ENCODE measurements around the gene GMCL1.

GMCL1 gene

DNA sequence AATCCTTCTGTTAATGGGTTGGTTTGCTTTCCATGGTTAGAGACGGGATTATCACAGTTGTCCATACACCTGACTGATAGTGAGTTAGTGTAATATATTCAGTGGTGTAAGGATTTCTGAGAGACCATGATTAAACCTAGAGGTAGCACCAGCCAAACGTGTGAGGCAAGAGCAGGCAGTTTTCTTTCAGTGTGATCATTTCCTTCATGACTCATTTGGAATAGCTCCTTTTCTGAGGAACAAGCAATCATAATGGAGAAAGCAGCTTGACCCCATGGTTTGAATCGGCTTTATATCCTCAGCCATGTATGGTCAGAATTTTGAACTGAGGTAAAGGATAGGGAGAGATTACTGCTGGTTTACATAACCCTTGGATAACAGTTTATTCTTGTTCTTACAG, 88.4 kb downstream of the GMCL1 start:
- no peak overlapping the region for H3K9ac ChIP-seq
- H3K36me3 ChIP-seq: 0 out of 2 replicates have a peak, but pooled peaks cover 5% of the 10 kb centered on the region
- peaks cover 32% of the 10 kb centered on the region for H3K27me3 ChIP-seq
- peaks cover 16% of the 10 kb centered on the region for H3K4me1 ChIP-seq
- H4K20me1 ChIP-seq: peaks cover 19% of the 10 kb centered on the region
- no peak overlapping the region for H3K4me3 ChIP-seq
- no peaks in the 10 kb centered on the region for H3K9me3 ChIP-seq
- H3K27ac ChIP-seq: no peak overlapping the region
- no peak for TF ChIP-seq Cebpa-rat (IDR thresholded peaks at IDR 0.05)
- H3K4me2 ChIP-seq: no peak overlapping the region

GRCh38 chr2:69918401-69918800, 88.9 kb downstream of the GMCL1 start:
- H3K9me3 ChIP-seq: no peaks in the 10 kb centered on the region

DNA sequence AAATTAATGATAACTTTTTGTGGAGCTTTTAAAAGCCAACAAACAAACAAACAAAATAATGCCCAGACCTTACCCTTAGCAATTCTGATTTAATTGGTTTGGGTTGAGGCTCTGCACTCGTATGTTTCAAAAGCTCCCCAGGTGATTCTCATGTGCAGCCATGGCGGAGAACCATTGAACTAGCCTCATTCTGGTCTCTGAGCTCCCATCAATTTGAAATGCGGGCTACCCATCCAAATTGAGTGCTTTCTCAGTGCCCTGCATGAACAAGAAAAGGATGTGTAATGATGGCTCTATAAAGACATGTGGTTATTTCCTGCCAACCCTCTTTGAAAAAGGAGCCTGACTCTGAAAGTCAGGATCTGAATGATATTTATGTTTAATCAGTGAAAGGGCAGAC, 93.7 kb downstream of the GMCL1 start:
- Histone ChIP-seq H3K9ac (no peak overlapping the region), H3K27ac (no peak overlapping the region), H3K4me1 (no peaks in the 10 kb centered on the region), H3K4me2 (no peak overlapping the region), H3K36me3 (0 out of 2 replicates have a peak, but pooled peaks cover 5% of the 10 kb centered on the region), H3K9me3 (no peaks in the 10 kb centered on the region), H3K4me3 (no peak overlapping the region), H3K27me3 (no peaks in the 10 kb centered on the region), H4K20me1 (no peaks in the 10 kb centered on the region)
- TF ChIP-seq Cebpa-rat (IDR thresholded peaks at IDR 0.05): no peak

More at GRCh38 chr2:69918401-69918800, 88.9 kb downstream of the GMCL1 start:
- no peak overlapping the region for H3K9ac ChIP-seq
- no peak for TF ChIP-seq Cebpa-rat (IDR thresholded peaks at IDR 0.05)
- 0 out of 2 replicates have a peak, but pooled peaks cover 5% of the 10 kb centered on the region for H3K36me3 ChIP-seq
- H3K4me3 ChIP-seq: no peak overlapping the region
- no peak overlapping the region for H3K27ac ChIP-seq
- H3K4me1 ChIP-seq: peaks cover 15% of the 10 kb centered on the region
- no peak overlapping the region for H3K4me2 ChIP-seq
- H3K27me3 ChIP-seq: peaks cover 32% of the 10 kb centered on the region
- H4K20me1 ChIP-seq: peaks cover 19% of the 10 kb centered on the region

DNA sequence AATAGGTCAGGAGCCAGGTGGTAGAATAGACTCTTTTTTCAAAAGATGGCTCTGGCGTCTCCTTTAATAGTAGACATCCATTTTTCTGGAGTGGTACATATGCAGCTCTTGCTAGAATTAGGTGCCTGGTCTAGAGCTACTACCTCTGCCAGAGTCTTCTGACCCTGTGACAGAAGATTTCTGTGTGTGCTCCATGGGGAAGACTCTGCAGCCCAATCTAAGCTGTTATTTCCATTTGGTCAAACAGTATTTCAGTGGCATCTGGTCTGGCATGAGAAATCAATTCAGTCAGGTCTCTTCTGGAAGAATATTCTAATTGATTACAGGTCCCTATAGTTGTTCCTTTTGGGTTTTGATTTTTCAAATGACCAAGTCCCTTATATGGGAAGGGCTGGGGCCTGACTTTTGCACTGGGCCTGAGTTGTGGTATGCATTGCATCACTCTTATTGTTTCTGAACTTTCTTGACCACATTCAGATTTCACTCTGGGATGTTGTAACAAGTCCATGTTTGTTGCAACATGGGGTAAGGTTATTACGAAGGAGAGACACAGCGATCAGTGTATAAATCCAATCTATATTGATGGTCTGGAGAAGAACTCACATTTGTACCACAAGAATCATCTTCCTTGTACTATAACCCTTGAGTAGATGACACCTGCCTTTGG, 97.5 kb downstream of the GMCL1 start:
- H4K20me1 ChIP-seq: no peaks in the 10 kb centered on the region
- H3K9ac ChIP-seq: no peak overlapping the region
- H3K4me3 ChIP-seq: no peak overlapping the region
- no peak for TF ChIP-seq Cebpa-rat (IDR thresholded peaks at IDR 0.05)
- H3K27me3 ChIP-seq: no peaks in the 10 kb centered on the region
- no peaks in the 10 kb centered on the region for H3K9me3 ChIP-seq
- H3K4me1 ChIP-seq: 0 out of 2 replicates have a peak, but pooled peaks cover 3% of the 10 kb centered on the region
- H3K36me3 ChIP-seq: 0 out of 2 replicates have a peak, but pooled peaks cover 3% of the 10 kb centered on the region
- no peak overlapping the region for H3K4me2 ChIP-seq
- no peak overlapping the region for H3K27ac ChIP-seq

Data from BLaER1 (cell line).